GM18951 (cell line): Measurements from ENCODE around the gene KCNB1.

Source experiments
- POLR2A ChIP-seq: IDR thresholded peaks from 4 replicates; pipeline ENCODE4 v1.6.1; 2011; ENCODE audit warnings: mild to moderate bottlenecking; ENCODE audit not compliant: insufficient read length, insufficient read depth; ENCODE audit errors: extremely low read depth
- in situ Hi-C: fragments of 300-500 bp; cut with MboI; formaldehyde crosslinking; loops from one replicate; pipeline ENCODE4 v1.12.0; 2022; ENCODE audit warnings: low sequenced_read_pairs, mixed read lengths, inconsistent platforms; ENCODE audit not compliant: unreplicated experiment

Gene KCNB1

DNA sequence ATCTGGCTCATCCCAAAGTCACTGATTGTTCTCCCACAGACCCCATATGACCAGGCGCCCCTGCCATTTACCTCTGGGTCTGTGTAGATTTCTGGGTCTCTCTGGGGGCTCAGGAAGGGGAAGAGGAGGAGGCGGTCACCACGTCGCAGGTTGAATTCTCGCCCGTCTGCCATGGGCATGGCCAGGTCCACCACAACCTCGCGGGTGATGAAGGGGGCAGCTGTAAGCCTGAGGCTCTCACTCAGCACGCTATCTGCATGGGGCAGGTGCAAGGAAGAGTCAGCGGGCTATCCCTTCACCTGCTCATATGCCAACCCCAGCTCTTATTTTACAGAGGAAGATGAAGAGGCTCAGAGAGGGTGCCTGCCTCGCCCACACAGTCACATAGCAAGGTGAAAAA, 30.5 kb upstream of the KCNB1 start:
- no peak for TF ChIP-seq POLR2A
- in situ Hi-C loops, result loop anchor here (25.0 kb wide), 1 partner anchor 176 kb away; no protein-coding TSS in a partner anchor

DNA sequence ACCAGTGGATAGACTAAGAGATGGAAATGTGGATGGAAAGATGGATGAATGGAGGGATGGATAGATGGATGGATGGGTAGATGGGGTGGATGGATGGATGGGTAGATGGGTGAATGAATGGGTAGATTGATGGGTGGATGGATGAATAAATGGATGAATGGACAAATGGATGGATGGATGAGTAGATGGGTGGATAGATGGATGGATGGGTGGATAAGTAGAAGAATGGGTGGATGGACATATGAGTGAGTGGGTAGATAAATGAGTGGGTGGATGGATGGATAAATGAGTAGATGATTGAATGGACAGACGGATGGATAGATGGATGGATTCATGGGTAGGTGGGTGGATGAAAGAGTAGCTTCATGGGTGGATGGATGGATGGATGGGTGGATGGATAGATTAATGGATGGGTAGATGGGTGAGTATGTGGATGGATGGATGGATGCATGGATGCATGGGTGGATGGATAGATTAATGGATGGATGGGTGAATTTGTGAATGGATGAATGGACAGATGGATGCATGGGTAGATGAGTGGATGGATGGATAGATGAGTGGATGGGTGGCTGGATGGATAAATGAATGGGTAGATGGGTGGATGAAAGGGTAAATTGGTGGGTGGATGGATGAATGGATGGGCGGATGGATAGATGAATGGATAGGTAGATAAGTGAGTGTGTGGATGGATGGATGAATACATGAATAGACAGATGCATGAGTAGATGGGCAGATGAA, 29.5 kb upstream of the KCNB1 start:
- in situ Hi-C loops, result loop anchor here (25.0 kb wide), 1 partner anchor 175 kb away; no protein-coding TSS in a partner anchor
- TF ChIP-seq POLR2A, result no peak

DNA sequence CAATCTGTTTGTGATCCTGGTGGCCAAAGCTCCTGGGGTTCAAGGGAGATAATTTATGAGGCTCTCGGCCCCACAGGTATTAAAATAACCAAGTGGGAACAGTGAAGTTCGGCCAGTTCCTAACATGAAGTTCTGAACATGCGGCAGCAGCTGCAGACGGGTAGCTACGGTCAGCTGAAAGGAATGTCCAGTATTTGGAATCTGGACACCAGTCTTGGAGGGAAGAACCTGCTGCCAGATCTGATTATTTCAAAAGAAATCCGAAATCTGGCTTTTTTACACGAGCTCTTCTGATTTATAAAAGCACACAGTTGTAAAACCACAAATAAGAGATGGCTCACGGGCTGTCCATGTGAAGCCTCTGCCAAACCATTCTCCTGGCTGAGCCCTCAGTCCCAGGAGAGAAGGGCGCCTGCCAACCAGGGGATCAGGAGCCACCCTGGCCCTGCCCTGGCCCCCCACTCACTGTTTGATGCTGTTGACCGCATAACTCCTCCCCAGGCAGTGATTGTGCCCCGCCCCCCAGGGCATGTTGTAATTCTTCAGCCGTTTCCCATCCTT, 28.2 kb upstream of the KCNB1 start:
- no peak for TF ChIP-seq POLR2A
- in situ Hi-C loops, result loop anchor here (25.0 kb wide), 1 partner anchor 173 kb away; no protein-coding TSS in a partner anchor

DNA sequence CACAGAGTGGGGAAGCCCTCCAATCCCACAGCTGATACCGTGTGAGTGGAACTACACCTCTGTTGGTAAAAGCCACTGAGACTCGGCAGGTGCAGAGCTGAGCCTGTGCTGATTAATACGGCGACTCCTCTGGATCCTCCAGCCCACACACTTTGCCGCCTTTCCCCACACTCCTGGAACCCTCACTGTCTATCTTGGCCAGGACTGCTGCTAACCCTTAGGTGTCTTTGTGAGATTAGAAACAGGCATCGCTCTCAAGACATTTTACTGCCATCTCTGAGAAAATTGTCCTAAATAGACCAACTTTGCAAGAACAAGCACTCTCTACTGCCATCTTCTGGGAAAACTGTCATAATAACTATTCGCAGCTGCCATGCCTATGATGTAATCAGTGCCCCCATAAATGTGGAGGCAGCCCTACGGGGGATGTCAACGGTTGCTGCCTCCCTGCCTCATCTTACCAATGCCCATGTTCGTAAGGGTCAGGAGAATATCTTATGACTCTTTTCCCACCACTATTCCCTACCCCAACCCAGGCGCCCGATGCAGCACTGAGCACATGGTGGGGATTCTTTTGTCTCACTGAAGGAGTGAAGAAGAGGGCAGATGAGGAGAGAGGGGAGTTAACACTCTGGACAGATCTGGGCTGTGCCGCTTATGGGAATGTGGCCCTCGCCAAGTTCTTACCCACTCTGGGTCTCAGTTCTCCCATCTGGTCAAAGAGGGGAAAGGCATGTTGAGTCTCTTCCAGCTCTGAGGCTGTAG, 26.1 kb upstream of the KCNB1 start:
- TF ChIP-seq POLR2A, result no peak
- in situ Hi-C loops, result loop anchor here (25.0 kb wide), 1 partner anchor 171 kb away; no protein-coding TSS in a partner anchor

DNA sequence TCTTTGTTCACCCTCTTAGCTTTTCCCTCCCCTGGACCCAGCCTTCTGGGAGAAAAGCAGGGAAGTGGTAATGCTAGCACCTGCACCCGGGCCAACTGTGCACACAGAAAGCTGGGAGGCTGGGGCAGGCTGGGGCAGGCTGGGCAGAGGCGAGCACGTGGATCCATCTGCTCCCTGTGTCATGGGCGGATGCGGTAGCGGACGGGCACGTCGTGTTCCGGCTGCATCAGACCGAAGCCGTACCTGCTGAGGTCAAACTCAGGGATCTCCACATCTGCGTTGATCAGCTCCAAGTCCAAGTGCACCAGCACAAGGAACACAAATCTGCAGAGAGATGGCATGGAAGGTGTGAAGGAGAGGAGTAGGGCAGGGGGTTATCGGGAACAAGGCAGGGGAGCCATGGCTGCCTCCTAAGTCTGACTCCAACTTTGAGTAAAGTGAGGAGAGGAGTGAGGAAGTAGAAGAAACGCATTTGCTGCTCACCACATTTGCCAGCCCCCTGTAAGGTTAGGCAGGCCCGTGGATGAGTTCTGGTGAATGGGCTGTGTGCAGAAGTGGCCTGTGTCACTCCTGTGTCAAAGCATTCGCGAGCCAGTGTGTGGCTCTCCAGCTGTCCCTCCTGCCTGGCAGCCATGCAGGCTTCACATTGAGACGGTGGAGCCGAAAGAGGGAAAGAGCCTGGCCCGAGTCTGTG, 25.4 kb upstream of the KCNB1 start:
- in situ Hi-C loops, result loop anchor here (25.0 kb wide), 1 partner anchor 171 kb away; no protein-coding TSS in a partner anchor
- no peak for TF ChIP-seq POLR2A

DNA sequence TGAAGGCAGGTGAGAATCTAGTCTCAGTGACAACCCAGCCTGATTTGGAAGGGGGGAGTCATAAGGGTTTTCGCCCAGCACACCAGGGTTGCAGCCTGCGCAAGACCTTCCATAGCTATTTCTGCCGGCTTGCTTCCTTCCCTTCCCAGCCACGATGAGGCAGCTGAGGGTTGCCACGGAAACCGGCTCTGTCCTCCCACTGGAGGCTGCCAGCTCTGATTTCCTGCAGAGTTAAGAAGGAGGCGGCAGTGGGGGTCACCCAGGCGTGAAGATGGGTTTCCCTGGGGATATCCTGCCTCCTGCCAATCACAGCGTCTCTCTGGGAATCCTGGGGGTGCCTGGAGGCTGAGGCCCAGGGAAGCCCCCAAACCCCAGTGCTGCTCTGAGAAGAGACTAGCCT, 23.1 kb upstream of the KCNB1 start:
- TF ChIP-seq POLR2A, result no peak
- in situ Hi-C loops, result loop anchor here (25.0 kb wide), 1 partner anchor 168 kb away; no protein-coding TSS in a partner anchor

DNA sequence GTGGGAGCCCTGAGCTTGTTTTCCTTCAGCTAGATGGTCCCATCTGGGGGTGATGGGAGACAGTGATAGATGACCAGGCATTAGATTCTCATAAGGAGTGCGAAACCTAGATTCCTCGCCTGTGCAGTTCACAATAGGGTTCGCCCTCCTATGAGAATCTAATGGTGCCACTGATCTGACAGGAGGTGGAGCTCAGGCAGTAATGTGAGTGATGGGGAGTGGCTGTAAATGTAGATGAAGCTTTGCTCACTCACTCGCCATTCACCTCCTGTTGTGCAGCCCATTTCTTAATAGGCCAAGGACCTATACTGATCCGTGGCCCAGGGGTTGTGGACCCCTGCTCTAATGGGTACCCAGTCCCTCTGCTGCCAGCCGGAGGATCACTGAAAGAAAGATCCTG, 20.7 kb upstream of the KCNB1 start:
- in situ Hi-C loops, result loop anchor here (25.0 kb wide), 1 partner anchor 166 kb away; no protein-coding TSS in a partner anchor

DNA sequence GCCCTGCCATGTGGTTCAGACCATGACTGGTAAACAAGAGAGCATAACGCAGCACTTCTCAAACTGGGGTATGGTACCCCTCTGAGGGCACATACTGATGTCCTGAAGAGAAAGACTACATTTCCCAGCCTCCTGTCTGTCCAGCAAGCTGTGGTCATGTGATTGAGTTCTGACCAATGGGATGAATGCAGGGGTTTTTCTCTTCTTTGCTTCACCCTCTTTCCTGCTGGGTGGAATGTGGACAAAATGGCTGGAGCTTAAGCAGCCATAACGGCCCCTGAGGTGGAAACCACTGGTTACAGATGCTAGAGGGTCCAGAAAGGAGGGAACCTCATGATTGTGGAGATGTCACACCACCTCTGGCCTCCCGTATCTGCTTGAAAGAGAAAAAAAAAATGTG, 19.4 kb upstream of the KCNB1 start:
- TF ChIP-seq POLR2A, result no peak
- in situ Hi-C loops, result loop anchor here (25.0 kb wide), 1 partner anchor 165 kb away; no protein-coding TSS in a partner anchor

More for the DNA sequence above, 20.7 kb upstream of the KCNB1 start:
- no peak for TF ChIP-seq POLR2A

DNA sequence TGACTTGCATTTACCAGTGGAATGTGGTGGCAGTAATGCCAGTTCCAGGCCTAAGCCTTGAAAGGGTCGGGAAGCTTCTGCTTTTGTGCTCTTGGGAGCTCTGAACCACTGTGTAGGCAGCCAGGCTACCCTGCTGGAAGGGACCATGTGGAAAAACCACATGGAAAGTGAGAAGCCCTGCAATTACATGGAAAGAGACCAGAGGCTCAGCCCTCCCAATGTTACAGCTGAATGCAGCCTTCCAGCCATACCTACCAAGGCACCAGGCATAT, 14.9 kb upstream of the KCNB1 start:
- in situ Hi-C loops, result no loop called here
- TF ChIP-seq POLR2A, result no peak

DNA sequence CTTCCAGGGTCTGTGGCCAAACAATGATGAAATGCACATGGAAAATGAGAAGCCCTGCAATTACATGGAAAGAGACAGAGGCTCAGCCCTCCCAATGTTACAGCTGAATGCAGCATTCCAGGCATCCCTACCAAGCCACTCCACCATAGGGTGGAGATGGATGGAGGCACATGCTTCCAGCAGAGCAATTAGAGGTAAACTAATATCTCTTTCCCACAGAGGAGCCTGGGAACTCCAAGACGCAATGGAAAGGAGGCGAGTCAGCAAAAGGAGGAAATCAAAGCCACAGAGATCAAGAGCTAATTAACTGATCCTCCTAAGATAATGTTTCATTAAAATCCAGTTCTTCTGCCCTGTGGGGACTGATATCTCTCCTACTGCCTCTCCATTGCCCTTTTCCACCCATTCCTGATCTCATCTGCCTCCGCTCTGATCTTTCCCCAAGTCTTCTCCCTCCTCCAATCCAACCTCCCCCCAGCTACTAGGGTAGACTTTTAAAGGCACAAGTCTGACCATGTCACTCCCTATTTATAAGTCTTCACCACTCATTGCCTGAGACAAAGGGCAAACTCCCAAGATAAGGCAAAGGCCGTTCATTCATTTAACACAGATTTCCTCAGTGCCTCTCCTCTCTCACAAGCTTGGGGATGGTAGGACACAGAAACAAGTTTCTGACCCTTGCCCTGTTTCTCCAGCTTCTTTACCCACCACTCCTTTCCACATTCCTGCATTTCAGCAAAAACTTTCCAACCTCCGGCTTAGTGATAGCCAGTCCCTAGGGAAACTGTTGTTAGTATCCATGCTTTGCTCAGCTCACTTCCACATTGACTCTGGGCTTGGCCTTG, 14.3 kb upstream of the KCNB1 start:
- in situ Hi-C loops, result no loop called here
- TF ChIP-seq POLR2A, result no peak

DNA sequence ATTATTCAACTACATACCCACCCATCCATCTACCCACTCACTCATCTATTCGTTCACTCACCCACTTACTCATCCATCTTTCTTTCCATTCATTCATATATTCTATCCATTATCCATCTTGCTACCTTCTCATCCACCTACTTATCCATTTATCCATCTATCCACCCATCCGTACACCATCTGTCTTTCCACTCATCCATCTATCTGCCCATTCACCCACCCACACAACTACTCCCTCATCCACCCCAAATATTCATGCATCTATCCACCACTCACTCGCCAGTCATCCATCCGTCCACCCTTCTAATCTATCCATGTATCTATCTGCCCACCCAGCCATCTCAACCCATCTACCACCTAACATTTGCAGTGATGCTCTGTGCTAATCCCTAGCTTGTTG, 13.6 kb upstream of the KCNB1 start:
- in situ Hi-C loops, result no loop called here
- no peak for TF ChIP-seq POLR2A

DNA sequence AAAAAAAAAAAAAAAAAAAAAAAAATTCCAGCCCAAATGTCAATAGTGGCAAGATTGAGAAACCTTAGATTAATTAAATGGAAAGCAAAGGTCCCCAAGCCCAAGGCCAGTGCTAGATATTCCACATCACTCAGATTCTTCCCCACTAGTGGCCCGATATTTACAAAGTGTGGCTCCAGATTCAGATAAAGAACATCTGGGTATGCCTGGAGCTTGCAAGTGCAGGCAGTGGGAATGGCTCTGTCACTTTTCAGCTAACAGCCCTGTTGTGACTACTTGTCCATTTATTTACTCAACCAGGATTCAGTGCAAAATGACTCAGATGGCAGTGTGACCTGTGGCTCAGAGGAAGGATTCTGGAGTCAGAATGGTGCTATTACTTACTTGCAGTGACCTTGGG, 8.2 kb upstream of the KCNB1 start:
- TF ChIP-seq POLR2A, result no peak
- in situ Hi-C loops, result no loop called here

DNA sequence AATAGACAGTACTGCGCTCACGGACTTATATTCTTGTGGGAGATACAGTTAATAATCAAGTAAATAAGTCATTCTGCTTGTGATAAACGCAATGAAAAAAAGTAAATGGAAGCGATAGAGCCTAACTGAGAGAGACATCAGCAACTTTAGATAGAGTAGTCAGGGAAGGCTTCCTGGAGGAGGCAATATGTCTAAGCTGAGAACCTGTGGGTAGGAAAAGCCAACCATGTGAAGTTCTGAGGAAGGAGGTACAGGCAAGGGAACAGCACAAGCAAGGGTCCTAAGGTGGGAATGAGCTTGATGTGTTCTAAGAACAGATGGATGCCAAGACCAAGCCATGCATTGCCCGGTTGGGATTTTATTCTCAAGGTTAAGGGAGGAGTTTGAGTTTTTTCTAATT, 7.2 kb upstream of the KCNB1 start:
- in situ Hi-C loops, result no loop called here
- TF ChIP-seq POLR2A, result no peak

DNA sequence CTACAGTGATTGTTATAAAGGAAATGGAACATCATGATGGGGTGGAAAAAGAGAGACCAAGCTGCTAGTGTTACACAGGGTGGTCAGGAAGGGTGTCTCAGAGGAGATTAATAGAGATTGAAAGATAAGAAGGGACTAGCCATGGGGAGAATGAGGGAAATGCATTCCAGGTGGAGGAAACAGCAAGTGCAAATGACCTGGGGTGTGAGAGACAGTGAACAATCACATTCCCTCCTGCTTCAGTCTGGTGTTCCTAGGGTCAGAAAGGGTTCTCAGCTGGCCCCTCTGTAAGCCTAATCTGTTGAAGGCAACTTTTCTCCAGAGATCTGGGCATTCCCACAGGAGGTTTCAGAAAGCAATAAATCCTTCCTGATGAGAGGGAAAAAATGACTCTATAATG, 3.6 kb upstream of the KCNB1 start:
- no peak for TF ChIP-seq POLR2A
- in situ Hi-C loops, result no loop called here
